ENCODE measurements around the gene ETNK2.

ETNK2 gene

DNA sequence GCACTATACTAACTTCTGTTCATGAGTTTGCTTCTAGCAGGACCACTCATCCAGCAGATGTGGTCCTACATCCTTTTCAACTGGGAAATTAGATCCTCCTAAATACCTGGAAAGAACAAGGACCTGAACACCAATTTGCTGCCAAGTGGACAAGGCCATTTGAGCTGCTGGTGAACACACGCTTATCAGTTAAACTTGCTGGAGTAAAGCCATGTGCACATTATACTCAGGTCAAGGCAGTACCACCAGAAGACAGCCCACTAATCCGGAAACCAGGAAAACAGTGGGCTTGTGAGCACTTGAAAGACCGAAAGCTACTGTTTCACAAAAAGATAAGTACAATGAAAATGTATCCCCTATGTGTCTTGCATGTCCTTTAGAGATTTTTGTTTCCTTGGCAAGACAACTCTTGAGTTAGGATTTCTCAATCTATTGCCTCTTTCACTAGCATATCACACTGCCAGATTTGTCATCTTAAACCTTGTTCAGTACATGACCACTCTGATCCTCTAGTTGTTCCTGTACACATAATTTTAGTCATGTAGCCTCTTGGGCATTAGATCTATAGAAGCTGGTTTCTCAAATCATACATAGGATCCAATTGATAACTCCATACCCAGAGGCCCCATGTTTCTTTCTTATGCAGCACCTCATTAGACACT, 18.8 kb upstream of the ETNK2 start:
- Histone ChIP-seq H3K9ac (no peak overlapping the region), H3K27ac (no peak overlapping the region), H3K4me2 (no peak overlapping the region), H3K9me3 (replicated peaks in 1 of 11) (peaks cover 33 to 48% (median 37%) of the 10 kb centered on the region in 11 experiments), H3K27me3 (no peaks in the 10 kb centered on the region), H3K4me1 (peaks cover 0 to 13% (median 5%) of the 10 kb centered on the region in 10 experiments; a peak in 9 of 20 replicates), H3K36me3 (peaks cover 0 to 11% (median 0%) of the 10 kb centered on the region in 11 experiments; a peak in 2 of 22 replicates), H3K4me3 (0 out of 20 replicates have a peak overlapping the region, but pooled peaks of 1 of the 10 experiments have one; percentile 6), H4K20me1 (no peaks in the 10 kb centered on the region)
- TF ChIP-seq Cebpa-rat (IDR thresholded peaks at IDR 0.05): no peak

GRCh38 chr1:204169858-204170257, 18.0 kb upstream of the ETNK2 start:
- Histone ChIP-seq H3K4me3 (no peak overlapping the region), H3K9ac (no peak overlapping the region), H3K36me3 (peaks cover 0 to 11% (median 0%) of the 10 kb centered on the region in 11 experiments; a peak in 2 of 22 replicates), H3K4me2 (no peak overlapping the region), H3K4me1 (peaks cover 0 to 13% (median 3%) of the 10 kb centered on the region in 10 experiments; a peak in 8 of 20 replicates), H3K27me3 (no peaks in the 10 kb centered on the region), H4K20me1 (no peaks in the 10 kb centered on the region), H3K9me3 (replicated peaks in 1 of 11) (peaks cover 33 to 48% (median 37%) of the 10 kb centered on the region in 11 experiments), H3K27ac (no peak overlapping the region)
- TF ChIP-seq Cebpa-rat (IDR thresholded peaks at IDR 0.05): no peak

- H3K27me3 ChIP-seq: no peaks in the 10 kb centered on the region
Measured at GRCh38 chr1:204167730-204168129, 15.9 kb upstream of the ETNK2 start.

GRCh38 chr1:204166219-204166618, 14.4 kb upstream of the ETNK2 start, which contains the start of gene REN:
REN (minus strand) TSS chr1:204166337; CDS start chr1:204166293, 44 bp downstream.
- H3K27ac ChIP-seq: no peak within 1 kb of the TSS
- no peaks in the 10 kb centered on the region for H4K20me1 ChIP-seq
- no peaks in the 10 kb centered on the region for H3K27me3 ChIP-seq
- peaks cover 29 to 35% (median 30%) of the 10 kb centered on the region in 11 experiments for H3K9me3 ChIP-seq (replicated peaks in 1 of 11)
- no peak for TF ChIP-seq Cebpa-rat (IDR thresholded peaks at IDR 0.05)
- peaks cover 0 to 11% (median 0%) of the 10 kb centered on the region in 11 experiments; a peak in 2 of 22 replicates for H3K36me3 ChIP-seq
- H3K4me2 ChIP-seq: no peak within 1 kb of the TSS
- peaks cover 0 to 10% (median 7%) of the 10 kb centered on the region in 10 experiments; a peak in 12 of 20 replicates for H3K4me1 ChIP-seq
- no peak within 1 kb of the TSS for H3K4me3 ChIP-seq
- no peak within 1 kb of the TSS for H3K9ac ChIP-seq

More at GRCh38 chr1:204167730-204168129, 15.9 kb upstream of the ETNK2 start:
- Histone ChIP-seq H3K9me3 (replicated peaks in 1 of 11) (peaks cover 33 to 48% (median 37%) of the 10 kb centered on the region in 11 experiments), H3K4me3 (no peak overlapping the region), H3K27ac (no peak overlapping the region), H3K36me3 (peaks cover 0 to 11% (median 0%) of the 10 kb centered on the region in 11 experiments; a peak in 2 of 22 replicates), H3K4me2 (no peak overlapping the region), H4K20me1 (no peaks in the 10 kb centered on the region), H3K4me1 (peaks cover 4 to 18% (median 7%) of the 10 kb centered on the region in 10 experiments; a peak in 16 of 20 replicates), H3K9ac (no peak overlapping the region)
- TF ChIP-seq Cebpa-rat (IDR thresholded peaks at IDR 0.05): no peak

GRCh38 chr1:204162494-204163074, 10.7 kb upstream of the ETNK2 start:
- TF ChIP-seq Cebpa-rat (IDR thresholded peaks at IDR 0.05): no peak
- no peak overlapping the region for H3K27ac ChIP-seq
- no peaks in the 10 kb centered on the region for H3K36me3 ChIP-seq

GRCh38 chr1:204161609-204162493, 10.0 kb upstream of the ETNK2 start:
- H3K4me1 ChIP-seq: peaks cover 6 to 26% (median 20%) of the 10 kb centered on the region in 10 experiments; a peak in 18 of 20 replicates
- H3K9ac ChIP-seq: no peak overlapping the region; a peak in 1 of 22 replicates
- no peak overlapping the region for H3K4me3 ChIP-seq
- no peak overlapping the region for H3K27ac ChIP-seq
- TF ChIP-seq Cebpa-rat (IDR thresholded peaks at IDR 0.05): no peak
- no peaks in the 10 kb centered on the region for H3K9me3 ChIP-seq (replicated peaks in 1 of 11)
- no peaks in the 10 kb centered on the region for H3K27me3 ChIP-seq
- H3K36me3 ChIP-seq: no peaks in the 10 kb centered on the region
- H3K4me2 ChIP-seq: no peak overlapping the region
- H4K20me1 ChIP-seq: no peaks in the 10 kb centered on the region

More at GRCh38 chr1:204162494-204163074, 10.7 kb upstream of the ETNK2 start:
- Histone ChIP-seq H4K20me1 (no peaks in the 10 kb centered on the region), H3K9ac (no peak overlapping the region), H3K4me1 (peaks cover 6 to 18% (median 15%) of the 10 kb centered on the region in 10 experiments; a peak in 18 of 20 replicates), H3K27me3 (no peaks in the 10 kb centered on the region), H3K4me2 (peak overlapping the region in 8 of 11 experiments; percentile 6 to 60 (median 38); a peak in 15 of 22 replicates), H3K9me3 (replicated peaks in 1 of 11) (0 out of 22 replicates have a peak, but pooled peaks cover 0 to under 1% (median 0%) of the 10 kb centered on the region in 11 experiments), H3K4me3 (no peak overlapping the region)

GRCh38 chr1:204157962-204158361, 6.1 kb upstream of the ETNK2 start:
- no peaks in the 10 kb centered on the region; a peak in 1 of 22 replicates for H4K20me1 ChIP-seq
- no peaks in the 10 kb centered on the region for H3K27me3 ChIP-seq

DNA sequence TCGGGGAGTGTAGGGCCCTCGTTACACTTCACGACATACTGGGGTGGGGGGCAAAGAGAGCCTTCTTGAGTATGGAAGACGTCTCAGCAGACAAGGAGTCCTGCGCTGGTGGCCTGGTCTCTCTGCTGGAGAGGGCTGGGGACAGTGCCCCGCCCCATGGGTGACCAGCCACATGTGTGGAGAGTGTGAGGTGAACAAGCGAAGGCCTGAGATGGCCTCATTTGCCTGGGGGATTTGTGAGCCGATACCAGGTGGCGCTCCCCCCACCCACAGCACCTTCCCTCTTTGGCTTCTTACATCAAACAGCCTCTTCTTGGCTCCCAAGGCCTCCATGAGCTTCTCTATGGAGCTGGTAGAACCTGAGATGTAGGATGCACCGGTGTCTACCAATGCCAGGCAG, 4.0 kb upstream of the ETNK2 start:
- no peak overlapping the region for H3K9ac ChIP-seq
- peaks cover 0 to 18% (median 6%) of the 10 kb centered on the region in 11 experiments; a peak in 13 of 22 replicates for H3K27me3 ChIP-seq
- H3K4me3 ChIP-seq: no peak overlapping the region
- no peak overlapping the region for H3K4me2 ChIP-seq
- no peaks in the 10 kb centered on the region for H3K9me3 ChIP-seq (replicated peaks in 1 of 11)
- H4K20me1 ChIP-seq: no peaks in the 10 kb centered on the region; a peak in 1 of 22 replicates
- H3K27ac ChIP-seq: no peak overlapping the region
- H3K36me3 ChIP-seq: no peaks in the 10 kb centered on the region
- TF ChIP-seq Cebpa-rat (IDR thresholded peaks at IDR 0.05): no peak
- peaks cover 11 to 38% (median 28%) of the 10 kb centered on the region in 10 experiments; a peak in 19 of 20 replicates for H3K4me1 ChIP-seq

More at GRCh38 chr1:204157962-204158361, 6.1 kb upstream of the ETNK2 start:
- no peaks in the 10 kb centered on the region for H3K9me3 ChIP-seq (replicated peaks in 1 of 11)
- 0 out of 22 replicates have a peak overlapping the region, but pooled peaks of 1 of the 11 experiments have one; percentile 12 for H3K27ac ChIP-seq
- no peak overlapping the region for H3K9ac ChIP-seq
- H3K4me3 ChIP-seq: no peak overlapping the region
- no peaks in the 10 kb centered on the region for H3K36me3 ChIP-seq
- peaks cover 4 to 27% (median 19%) of the 10 kb centered on the region in 10 experiments; a peak in 18 of 20 replicates for H3K4me1 ChIP-seq
- peak overlapping the region; percentile 31 to 69 (median 45); a peak in 19 of 22 replicates for H3K4me2 ChIP-seq
- no peak for TF ChIP-seq Cebpa-rat (IDR thresholded peaks at IDR 0.05)

Measured in BLaER1 treated with 17β-estradiol and CSF1 and Interleukin-3, amounts not matched to agents 10 nM and 100 nM (cell line).